HG03064 (cell line): ENCODE measurements around the gene CREBZF.
"Not testable (repeated sequence)": the region's sequence is repeated elsewhere in the genome, so short reads cannot be mapped to it uniquely, and the experiment has no call there.

Experiments
- ATAC-seq: cut with Tn5 transposase; IDR thresholded peaks from one replicate; pipeline ENCODE4 v1.9.1; 2021; ENCODE audit warnings: low read depth; ENCODE audit not compliant: unreplicated experiment

Gene CREBZF

GRCh38 chr11:85627998-85628770 lies 36.7 kb downstream of the CREBZF start, which contains the start of gene TMEM126B:
TMEM126B (plus strand) TSS chr11:85628593; CDS start chr11:85628608, 15 bp downstream.
- ATAC-seq: peak; percentile 99

GRCh38 chr11:85627332-85627997 lies 37.5 kb downstream of the CREBZF start, which contains the start of gene DLG2:
DLG2 (minus strand) TSS chr11:85627344.
- ATAC-seq: no peak

DNA sequence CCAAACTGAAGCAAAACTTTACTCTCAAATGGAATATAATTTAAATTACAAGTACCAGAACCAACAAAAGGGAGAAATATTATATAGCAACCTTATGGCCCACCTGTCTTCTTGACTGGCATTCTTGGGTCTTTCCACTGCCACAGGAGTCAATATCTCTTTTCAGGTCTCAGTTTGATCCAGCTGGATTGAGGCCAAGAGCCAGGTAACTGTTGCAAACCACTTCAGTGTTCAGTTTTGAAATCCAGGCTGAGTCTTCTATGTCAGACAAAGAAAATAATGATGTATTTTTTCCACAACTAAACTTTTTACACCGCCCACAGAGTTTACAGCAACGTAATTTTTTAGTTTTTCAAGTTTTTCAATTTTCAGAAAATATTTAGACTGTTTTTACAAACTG lies 38.4 kb downstream of the CREBZF start:
- no peak for ATAC-seq

DNA sequence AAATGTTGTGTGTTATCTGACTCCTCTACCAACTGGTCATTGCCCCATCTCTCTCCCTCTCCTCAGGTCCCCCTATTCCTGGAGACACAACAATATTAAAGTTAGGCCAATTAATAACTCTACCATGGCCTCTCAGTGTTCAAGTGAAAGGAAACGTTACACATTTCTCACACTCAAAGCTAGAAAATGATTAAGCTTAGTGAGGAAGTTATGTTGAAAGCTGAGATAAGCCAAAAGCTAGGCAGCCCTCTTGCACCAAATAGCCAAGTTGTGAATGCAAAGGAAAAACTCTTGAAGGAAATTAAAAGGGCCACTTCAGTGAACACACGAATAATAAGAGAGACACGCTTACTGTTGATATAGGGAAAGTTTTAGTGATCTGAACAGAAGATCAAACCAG lies 44.7 kb downstream of the CREBZF start:
- ATAC-seq: no peak

DNA sequence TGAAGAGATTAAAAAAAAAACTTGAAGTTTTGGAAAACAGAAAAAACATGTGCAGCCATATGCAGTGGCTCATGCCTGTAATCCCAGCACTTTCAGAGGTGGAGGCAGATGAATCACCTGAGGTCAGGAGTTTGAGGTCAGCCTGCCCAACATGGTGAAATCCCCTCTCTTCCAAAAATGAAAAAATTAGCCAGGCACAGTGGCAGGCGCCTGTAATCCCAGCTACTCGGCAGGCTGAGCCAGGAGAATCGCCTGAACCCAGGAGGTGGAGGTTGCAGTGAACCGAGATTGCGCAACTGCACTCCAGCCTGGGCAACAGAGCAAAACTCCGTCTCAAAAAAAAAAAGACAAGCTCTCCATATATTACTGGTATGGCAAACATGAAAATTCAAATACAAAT lies 45.4 kb downstream of the CREBZF start:
- ATAC-seq: no peak

GRCh38 chr11:85611643-85612042 lies 53.3 kb downstream of the CREBZF start:
- not testable (repeated sequence) for ATAC-seq
